Pulmonary artery endothelial cell (primary cell): ENCODE data around the gene LKAAEAR1. TPM values are rescaled to one million over a fixed set of nuclear protein-coding genes. Genes with fewer than 3 reads are reported as not detected.
"Not testable (repeated sequence)": the region's sequence is repeated elsewhere in the genome, so short reads cannot be mapped to it uniquely, and the experiment has no call there.

Experiments
- DNase-seq: peaks from one replicate; pipeline ENCODE4 v3.0.0-alpha.2; 2011; ENCODE audit warnings: low read depth, low spot score
- total RNA-seq: library from RNA; depleted of rRNA; stranded (reverse); fragments of >200 nt; gene quantifications from 2 replicates; pipeline ENCODE4 v1.2.3, GENCODE V29; 2014

Gene LKAAEAR1, protein sequence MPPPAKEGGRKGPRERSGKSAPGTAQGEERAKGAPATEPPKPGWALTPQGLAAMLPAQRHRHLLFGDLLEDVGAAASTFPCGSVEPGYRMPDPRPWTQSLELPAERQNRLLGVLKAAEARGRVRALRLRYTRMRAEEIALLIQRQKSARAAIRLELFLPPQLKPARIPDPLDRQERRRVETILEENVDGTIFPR
- not detected in 2 replicates for total RNA-seq

- no peak for DNase-seq
Observed at GRCh38 chr20:64083804-64084684, at the start of gene LKAAEAR1. LKAAEAR1 (minus strand) TSS chr20:64084398; CDS start chr20:64084219, 179 bp downstream.

DNA sequence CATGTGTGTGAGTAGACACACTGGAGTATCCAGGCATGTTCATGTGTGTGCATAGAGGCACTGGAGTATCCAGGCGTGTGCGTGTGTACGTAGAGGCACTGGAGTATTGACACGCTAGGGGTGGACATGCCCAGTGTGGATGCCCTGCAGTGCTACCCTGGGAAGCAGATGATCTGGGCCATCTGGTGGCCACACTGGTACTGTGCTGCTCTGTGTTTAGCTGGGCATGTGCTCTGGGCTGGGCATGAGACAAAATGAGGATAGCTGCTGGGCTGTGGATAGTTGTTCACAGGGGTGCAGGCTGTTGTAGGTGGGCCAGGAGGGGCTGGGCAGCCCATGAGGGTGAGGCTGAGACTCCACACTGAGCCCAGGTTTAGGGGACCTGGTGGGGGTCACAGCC lies 47.2 kb upstream of the LKAAEAR1 start:
- DNase-seq, result no peak

DNA sequence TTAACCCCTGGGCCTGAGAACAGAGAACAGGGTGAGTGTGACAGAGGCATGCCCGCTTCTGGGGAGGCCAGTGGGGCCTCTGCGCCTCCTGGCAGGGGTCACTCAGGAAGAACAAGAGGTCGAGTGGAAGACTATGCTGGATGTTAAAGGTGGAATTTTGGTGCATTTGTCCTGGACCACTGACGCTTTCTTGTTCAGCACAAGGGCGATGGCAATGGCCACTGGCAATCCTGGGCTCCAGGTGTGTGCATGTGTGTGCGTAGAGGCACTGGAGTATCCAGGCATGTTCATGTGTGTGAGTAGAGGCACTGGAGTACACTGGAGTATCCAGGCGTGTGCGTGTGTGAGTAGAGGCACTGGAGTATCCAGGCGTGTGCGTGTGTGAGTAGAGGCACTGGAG lies 46.7 kb upstream of the LKAAEAR1 start:
- DNase-seq, result no peak

DNA sequence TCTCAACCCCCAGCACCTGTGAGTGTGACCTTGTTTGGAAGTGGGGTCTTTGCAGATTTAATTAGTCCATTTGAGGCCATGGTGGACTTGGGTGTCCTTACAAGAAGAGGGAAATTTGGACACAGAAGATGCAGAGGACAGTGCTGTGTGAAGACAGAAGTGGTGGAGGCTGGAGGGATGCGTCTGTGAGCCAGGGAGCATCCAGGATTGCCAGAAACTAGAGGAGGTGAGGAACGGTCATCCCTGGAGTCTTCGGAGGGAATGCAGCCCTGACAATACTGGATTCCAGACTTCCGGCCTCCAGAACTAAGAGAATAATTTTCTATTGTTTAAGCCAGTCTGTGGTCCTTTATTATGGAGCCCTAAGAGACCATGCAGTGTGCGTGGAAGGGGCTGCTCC lies 46.1 kb upstream of the LKAAEAR1 start:
- no peak for DNase-seq

DNA sequence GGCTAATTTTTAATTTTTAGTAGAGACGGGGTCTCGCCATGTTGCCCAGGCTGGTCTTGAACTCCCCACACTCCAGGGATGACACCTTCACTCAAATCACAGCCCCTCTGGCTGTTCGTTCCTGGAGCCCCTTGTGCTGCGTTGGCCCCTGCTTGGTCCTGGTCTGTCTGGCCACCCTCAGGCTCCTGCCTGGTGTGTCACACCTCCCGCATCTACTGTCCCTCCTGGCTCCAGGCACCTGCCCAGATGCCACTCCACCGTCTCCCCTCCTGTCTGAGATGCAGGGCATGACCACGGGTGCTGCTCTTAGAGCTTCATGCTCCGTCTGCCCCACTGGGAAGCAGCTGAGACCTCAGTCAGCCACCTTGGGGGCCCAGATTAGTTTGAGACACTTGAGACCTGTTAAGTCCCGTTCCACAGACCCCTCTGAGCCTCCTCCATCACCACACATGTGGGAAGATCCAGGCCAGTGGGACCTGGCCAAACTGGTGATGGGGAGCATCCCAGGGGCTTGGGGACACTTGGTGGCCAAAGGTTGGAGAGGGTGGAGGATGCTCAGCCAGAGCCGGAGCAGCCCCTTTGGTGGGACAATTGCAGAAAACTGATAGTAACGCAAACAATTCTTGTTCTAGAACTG lies 45.1 kb upstream of the LKAAEAR1 start:
- DNase-seq, result no peak

DNA sequence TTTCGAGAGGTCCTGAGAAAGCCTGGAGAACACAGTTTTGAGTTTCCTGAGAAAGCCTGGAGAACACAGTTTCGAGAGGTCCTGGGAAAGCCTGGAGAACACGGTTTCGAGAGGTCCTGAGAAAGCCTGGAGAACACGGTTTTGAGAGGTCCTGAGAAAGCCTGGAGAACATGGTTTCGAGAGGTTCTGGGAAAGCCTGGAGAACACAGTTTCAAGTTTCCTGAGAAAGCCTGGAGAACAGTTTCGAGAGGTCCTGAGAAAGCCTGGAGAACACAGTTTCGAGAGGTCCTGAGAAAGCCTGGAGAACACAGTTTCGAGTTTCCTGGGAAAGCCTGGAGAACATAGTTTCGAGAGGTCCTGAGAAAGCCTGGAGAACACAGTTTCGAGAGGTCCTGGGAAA lies 39.3 kb upstream of the LKAAEAR1 start:
- not testable (repeated sequence) for DNase-seq

DNA sequence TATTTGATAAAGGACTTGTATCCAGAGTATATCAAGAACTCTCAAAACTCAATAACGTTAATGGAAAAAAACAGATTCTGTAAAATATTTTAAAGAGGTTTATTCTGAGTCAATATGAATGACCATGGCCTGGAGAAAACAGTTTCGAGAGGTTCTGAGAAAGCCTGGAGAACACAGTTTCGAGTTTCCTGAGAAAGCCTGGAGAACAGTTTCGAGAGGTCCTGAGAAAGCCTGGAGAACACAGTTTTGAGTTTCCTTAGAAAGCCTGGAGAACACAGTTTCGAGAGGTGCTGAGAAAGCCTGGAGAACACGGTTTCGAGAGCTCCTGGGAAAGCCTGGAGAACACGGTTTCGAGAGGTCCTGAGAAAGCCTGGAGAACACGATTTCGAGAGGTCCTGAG lies 38.7 kb upstream of the LKAAEAR1 start:
- not testable (repeated sequence) for DNase-seq

DNA sequence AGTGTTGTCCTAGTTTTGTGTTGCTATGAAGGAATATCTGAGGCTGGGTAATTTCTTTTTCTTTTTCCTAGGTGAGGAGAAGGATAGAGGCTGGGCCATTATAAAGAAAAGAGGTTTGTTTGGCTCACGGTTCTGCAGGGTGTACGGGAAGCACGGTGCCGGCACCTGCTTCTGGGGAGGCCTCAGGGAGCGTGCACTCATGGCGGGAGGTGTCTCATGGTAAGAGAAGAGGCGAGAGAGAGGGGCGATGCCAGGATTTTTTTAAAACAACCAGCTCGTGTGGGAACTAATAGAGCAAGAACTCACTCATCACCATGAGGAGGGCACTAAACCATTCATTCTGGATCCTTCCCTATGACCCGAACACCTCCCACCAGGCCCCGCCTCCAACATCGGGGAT lies 37.4 kb upstream of the LKAAEAR1 start:
- no peak for DNase-seq

DNA sequence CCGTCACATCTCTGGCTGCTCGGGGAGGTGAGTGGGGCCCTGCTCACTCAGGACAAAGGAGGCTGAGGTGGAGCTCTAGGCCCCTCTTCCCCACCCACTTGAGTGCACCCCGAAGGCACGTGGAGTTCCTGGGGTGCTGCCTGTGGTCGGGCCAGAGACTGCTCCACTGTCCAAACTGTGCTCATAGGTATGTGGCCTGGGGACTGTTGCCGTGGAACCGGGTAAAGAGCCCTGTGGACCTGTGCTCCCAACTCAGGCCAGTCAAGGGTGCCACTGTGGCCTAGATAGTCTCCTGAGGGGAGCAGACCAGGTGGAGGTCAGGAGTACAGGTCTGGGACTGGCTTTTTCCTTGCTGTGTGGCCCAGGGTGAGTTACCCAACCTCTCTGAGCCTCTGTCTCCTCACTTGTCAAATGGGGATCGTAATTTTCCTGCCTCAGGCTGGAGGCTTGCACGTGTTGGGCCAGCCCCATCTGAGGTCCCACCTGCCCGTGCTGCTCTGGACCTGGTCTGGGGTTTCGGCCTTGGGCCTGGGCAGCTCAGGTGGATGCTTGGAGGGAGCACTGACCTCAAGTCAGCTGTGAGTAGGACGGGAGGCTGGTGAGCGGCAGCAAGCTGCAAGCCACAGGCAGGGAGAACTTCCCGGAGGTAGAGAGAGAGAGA lies 35.6 kb upstream of the LKAAEAR1 start:
- no peak for DNase-seq

DNA sequence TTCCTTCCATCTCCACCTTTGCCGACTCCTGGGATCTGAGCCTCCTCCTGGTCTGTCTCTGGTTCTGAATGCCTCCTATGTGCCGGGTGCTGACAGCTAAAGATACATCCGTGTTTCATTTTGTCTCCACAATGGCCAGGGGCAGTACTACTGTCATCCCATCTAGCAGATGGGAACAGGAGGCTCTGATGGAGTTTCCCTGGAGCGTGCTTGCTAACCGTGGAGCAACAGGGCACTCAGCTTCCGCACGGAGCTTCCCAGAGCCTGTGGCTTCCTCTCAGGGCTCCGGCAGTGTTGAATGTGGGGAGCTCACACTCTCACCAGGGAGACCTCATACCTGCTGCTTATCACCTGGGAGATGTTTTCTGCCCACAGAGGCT lies 35.1 kb upstream of the LKAAEAR1 start:
- DNase-seq, result no peak

GRCh38 chr20:64117432-64117777 lies 33.2 kb upstream of the LKAAEAR1 start:
- not testable (repeated sequence) for DNase-seq

DNA sequence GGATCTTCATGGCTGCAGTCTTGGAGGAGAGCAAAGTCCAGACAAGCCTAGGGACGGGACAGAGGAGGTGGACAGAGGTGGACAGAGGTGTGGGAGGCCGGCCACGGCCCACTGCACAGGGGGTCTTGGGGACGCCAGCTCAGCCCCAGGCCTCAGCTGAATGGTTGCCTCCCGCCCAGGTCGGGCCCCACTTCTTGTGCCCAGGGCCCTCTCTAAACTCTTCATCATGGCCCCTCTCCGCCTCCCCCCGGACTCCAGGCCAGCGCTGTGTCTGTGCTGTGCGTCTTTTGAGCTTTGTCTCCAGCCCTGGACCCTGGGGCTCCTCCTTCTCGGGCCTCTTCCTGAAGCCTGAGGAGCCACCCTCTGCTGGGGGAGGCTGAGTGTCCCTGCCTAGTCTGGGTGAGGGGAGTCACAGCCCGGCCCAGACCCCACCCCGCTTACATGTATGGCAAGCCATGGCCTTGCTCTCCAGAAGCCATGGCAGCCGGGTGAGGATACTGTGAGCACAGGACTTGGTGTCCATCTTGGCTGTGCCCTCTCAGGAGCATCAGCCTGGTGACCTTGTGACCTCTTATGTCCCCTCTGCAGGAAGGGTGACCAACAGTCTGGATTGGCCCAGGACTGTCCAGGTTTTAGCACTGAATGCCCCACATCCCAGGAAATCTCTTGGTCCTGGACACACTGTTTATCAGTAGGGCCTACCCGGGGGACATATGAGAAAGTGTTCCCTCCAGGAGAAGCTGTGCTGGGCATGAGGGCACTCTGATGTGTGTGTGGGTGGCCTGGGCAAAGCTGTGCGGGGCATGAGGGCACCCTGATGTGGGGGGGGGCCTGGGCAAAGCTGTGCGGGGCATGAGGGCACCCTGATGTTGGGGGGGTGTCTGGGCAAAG lies 32.6 kb upstream of the LKAAEAR1 start:
- no peak for DNase-seq

- no peak for DNase-seq
Observed at GRCh38 chr20:64116016-64116415, 31.8 kb upstream of the LKAAEAR1 start.

DNA sequence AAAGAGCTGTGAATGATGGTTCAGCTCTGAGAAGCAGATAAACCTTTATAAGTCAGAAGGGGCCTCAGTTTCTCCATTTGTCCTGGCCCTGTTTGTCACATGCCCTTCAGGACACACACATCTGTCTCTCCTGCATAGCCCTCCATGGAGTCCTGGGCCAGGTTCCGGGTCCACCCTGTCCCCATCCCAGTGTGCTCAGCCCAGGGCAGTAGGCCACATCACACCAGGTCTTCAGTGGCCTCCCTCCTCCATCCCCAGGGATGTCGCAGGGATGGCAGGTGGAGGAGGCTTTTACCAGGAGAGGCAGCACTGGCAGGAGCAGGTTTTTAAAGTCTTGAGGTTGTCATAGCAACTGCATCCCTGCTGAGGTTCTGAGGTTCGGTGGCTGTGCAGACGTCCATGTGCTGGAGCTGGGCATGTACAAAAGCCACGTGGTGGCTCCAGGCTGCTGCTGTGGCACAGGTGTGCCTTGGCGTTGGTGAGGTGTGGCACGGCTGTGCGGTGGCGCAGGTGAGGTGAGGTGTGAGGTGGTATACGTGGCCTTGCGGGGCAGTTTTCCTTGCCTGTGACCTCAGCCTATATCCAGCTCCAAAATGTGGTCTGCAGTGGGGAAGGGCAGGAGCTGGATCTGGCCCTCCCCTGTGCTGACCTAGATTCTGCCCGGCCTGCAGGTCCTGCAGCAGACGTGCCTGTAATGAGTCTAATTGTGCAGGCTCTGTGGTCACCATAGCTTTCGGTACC lies 31.1 kb upstream of the LKAAEAR1 start:
- no peak for DNase-seq

DNA sequence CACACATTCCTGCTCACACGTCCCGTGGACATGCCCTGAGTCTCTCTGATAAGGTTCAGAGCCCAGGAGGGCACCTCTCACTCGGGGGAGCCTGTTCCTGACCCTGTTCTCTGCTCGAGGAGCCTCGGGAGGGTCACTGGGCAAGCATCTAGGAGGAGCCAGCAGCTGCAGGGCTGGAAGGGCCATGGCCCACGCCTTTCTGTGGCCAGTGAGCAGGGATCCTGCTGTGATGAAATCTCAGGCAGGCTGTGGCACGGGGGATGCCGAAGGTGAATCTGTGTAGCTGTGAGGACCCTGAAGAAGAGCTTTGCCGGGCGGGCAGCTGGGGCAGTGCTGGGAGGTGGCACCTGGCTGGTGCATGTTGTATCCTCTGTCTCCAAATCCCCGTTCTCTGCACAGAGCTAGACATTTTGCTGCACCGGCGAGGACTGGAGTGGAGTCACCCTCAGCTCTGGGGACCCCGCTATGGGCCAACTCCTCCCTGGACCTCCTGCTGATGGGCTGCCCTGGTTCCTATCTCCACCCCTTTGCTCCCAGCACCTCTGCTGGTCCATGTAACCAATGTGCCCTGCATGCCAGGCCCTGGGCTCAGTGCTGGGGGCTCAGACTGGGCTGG lies 30.3 kb upstream of the LKAAEAR1 start:
- no peak for DNase-seq

DNA sequence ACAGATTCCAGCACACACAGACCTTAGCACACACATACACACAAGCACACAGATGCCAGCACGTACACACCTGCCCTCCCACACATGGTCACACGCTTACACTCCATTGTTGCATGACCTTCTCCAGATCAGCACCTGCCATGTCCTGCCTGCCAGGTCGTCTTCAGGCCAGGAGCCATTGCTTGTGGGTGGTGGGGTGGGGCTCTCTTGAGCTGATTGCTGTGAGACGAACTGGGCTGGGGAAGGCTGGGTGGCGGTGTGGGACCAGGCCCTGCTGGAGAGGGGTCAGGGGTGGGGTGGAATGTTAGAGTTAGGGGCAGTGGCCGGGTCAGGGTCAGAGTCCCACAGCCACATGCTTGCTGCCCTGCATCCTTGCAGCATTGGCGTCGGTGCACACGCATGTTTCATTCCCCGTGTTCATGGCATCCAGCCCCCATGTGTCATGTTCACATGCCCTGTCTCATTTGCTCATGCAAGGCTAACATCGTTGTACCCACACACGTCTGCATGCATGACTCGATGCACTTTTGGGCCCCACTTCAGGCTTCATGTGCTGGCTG lies 29.7 kb upstream of the LKAAEAR1 start:
- DNase-seq, result no peak

DNA sequence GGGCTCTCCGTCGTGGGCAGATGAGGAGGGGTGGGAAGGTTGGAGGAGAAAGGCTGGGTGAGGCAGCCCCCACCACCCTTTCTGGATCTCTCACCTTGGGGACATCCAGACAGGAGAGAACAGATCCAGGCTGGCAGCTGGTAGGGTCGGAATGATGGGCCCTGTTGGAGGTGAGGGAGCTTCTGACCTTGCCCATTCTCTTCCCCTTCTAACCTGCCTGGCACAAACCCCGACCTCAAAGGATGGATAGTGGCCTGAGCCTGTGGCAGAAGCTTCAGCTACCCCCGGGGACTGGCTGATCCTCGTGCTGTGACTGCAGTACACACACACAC lies 29.2 kb upstream of the LKAAEAR1 start:
- DNase-seq, result no peak

GRCh38 chr20:64112691-64113443 lies 28.7 kb upstream of the LKAAEAR1 start:
- no peak for DNase-seq
